WI38 (cell line): Measurements from ENCODE around the gene MDFI.
A peak's percentile ranks its signal among the peaks of the same experiment; 100 is the strongest.

Experiments used
- H3K4me3 ChIP-seq: 2 replicates; pipeline ENCODE4 v1.5.1; 2011; ENCODE audit warnings: low read depth, mild to moderate bottlenecking, control low read depth, low read length
- TF ChIP-seq, protein P1 (sequence below): IDR thresholded peaks from 2 replicates; pipeline ENCODE4 v1.5.1; 2012; ENCODE audit warnings: low read depth, mild to moderate bottlenecking, control low read depth, low read length

MDFI gene

DNA sequence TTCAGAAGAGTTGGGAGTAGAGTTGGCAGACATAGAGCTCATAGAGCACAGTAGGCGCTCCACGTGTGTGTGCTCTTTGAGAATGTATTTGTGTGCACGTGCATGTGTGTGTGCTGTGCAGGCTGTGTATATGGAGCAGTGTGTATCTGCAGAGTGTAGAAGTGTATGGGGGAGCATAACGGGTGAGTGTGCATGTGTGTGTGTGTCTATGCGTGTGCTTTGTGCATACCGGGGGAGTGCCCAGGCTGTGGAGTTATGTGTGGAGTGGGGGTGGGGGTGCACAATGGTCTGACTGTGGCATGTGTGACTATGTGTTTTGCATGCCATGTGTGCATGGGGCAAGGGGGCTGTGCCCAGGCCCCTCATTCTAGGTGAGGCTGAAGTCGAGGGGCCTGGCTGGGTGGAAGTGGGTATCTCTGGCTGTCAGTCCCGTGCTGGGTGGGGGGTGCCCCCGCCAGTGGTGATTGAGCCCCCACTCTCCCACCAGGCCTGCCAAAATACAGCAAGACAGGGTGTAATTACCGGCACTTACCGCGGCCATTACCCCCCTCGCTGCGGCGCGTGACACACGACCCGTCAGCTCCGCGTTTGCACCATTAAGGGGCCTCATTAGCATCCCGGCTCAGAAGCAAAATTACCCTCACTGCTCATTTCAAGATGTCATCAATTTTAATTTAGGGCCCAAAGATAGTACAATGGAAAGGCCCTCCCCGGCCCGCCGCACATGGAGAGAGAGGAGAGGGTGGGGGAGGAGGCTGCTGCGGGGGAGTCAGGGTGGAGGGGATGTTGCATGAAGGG, 39.1 kb downstream of the MDFI start:
- TF ChIP-seq, protein P1, sequence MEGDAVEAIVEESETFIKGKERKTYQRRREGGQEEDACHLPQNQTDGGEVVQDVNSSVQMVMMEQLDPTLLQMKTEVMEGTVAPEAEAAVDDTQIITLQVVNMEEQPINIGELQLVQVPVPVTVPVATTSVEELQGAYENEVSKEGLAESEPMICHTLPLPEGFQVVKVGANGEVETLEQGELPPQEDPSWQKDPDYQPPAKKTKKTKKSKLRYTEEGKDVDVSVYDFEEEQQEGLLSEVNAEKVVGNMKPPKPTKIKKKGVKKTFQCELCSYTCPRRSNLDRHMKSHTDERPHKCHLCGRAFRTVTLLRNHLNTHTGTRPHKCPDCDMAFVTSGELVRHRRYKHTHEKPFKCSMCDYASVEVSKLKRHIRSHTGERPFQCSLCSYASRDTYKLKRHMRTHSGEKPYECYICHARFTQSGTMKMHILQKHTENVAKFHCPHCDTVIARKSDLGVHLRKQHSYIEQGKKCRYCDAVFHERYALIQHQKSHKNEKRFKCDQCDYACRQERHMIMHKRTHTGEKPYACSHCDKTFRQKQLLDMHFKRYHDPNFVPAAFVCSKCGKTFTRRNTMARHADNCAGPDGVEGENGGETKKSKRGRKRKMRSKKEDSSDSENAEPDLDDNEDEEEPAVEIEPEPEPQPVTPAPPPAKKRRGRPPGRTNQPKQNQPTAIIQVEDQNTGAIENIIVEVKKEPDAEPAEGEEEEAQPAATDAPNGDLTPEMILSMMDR, result no peak
- H3K4me3 ChIP-seq, result no peak overlapping the region

DNA sequence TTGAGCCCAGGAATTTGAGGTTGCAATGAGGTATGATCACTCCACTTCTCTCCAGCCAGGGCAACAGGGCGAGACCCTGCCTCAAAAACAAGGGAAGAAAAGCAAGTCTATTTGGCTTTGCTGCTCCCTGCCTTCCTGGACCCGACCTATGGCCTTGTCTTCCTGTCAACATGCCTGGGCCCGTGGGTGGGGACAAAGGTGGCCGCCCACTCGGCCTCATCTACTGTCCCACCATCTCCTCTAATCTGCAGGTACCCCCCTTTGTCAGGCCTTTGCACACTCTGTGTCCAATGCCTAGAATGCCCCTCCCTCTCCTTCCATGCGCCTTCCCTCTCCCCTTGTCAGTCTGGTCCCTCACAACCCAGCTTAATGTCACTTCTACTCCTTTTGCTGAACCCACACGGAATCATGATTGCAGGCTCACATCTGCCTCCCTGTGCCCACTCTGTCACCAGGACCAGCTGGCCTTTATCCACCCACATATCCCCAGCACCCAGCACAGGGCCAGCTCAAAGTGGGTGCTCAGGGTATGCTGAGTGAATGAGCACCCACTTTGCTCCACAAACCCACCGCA, 40.3 kb downstream of the MDFI start:
- H3K4me3 ChIP-seq, result no peak overlapping the region
- TF ChIP-seq, protein P1, result no peak

DNA sequence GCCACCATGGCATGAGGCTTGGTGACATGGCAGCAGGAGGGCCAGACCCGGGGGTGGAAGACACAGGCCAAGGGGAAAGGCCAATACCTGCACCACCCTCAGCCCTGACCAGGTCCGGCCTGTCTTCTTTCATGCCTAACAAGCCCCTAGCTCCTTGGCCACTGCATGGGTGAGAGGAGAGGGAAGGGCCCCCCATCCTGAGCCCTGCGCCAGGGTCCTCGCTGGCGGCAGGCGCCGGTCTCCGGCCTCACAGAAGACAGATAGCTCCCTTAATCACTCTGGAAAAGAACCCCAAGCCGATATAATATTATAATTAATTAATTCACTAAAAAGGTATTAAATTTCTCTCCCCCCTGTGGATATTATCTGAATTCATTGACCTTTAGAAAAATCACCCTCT, 41.4 kb downstream of the MDFI start:
- TF ChIP-seq, protein P1, result no peak
- no peak overlapping the region for H3K4me3 ChIP-seq

- TF ChIP-seq, protein P1, result no peak
- H3K4me3 ChIP-seq, result no peak overlapping the region
Measured at GRCh38 chr6:41680182-41680965, 42.1 kb downstream of the MDFI start.

GRCh38 chr6:41682056-41682477, 43.8 kb downstream of the MDFI start:
- TF ChIP-seq, protein P1, result peak; percentile 87
- H3K4me3 ChIP-seq, result no peak overlapping the region

DNA sequence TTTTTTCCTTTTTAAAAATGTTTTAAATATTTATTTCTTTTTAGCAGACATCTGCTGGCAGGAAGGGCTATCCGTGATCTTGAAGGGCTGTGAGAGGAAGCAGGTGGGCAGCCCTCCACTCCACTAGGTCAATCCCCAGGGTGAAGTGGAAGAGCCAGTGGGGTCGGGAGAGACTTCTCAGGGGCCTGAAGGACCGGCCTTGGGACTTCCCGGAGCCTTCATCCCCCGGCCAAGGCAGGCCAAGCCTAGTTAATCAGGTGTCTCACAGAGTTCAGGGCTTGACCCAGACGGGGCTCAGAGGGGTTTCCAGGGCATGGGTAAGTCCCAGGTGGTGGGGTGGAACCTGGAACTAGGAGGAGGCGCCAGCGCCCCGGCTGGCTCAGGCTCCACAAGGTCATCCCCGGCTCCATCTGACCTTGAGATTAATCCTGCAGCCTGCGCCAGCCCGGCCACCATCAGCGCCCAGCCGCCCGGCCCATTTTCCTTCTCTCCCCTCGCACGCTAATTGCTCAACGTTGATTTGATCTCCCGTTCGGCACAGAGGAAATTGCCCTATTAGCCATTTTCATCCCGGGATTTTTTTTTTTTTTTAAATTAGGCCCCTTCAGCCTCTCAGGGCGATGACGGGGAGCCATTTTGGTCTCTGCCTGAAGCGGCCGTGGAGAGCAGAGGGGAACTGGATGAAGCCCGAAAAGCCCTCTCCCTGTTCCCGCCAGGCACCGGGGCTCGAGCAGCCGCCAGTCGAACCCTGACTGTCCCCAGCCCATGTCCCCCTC, 44.4 kb downstream of the MDFI start:
- TF ChIP-seq, protein P1, result no peak
- H3K4me3 ChIP-seq, result 0 out of 2 replicates have a peak overlapping the region, but pooled peaks have one; percentile 10
